Mesothelial cell of epicardium (in vitro differentiated cells): Measurements from ENCODE around the gene GADD45A. TPM values are rescaled to one million over a fixed set of nuclear protein-coding genes. Genes with fewer than 3 reads are reported as not detected.
A peak's percentile ranks its signal among the peaks of the same experiment; 100 is the strongest.

Source experiments
- DNase-seq, 2 experiments: peaks; one replicate each; pipeline ENCODE4 v3.0.0; 2021; ENCODE audit warnings: low spot score in 2 of 2; ENCODE audit not compliant: unreplicated experiment in 2 of 2
- H3K27ac Mint-ChIP-seq: 2 replicates; pipeline ENCODE4 v1.8.0; 2021; ENCODE audit warnings: mixed read lengths
- H3K27me3 Mint-ChIP-seq: 2 replicates; pipeline ENCODE4 v1.8.0; 2021; ENCODE audit warnings: low read depth, mixed read lengths
- H3K36me3 Mint-ChIP-seq: 2 replicates; pipeline ENCODE4 v1.8.0; 2021; ENCODE audit warnings: mixed read lengths
- H3K4me1 Mint-ChIP-seq: 2 replicates; pipeline ENCODE4 v1.8.0; 2021; ENCODE audit warnings: mixed read lengths
- H3K4me3 Mint-ChIP-seq: 2 replicates; pipeline ENCODE4 v1.8.0; 2021; ENCODE audit warnings: mild to moderate bottlenecking, moderate library complexity, mixed read lengths
- H3K9me3 Mint-ChIP-seq: 2 replicates; pipeline ENCODE4 v1.8.0; 2021; ENCODE audit warnings: mixed read lengths
- total RNA-seq: library from RNA; stranded (reverse); gene quantifications from 3 replicates; pipeline ENCODE4 v1.2.1, GENCODE V29; 2021
- TF ChIP-seq, protein P1 (sequence below): fragments of 200-600 bp; sonication (generic); IDR thresholded peaks from one replicate; pipeline ENCODE4 v1.5.0; 2021; ENCODE audit warnings: antibody characterized with exemption; ENCODE audit not compliant: unreplicated experiment

The GADD45A gene
- total RNA-seq, 1 donor from 2014 or later: 80.2 TPM

DNA sequence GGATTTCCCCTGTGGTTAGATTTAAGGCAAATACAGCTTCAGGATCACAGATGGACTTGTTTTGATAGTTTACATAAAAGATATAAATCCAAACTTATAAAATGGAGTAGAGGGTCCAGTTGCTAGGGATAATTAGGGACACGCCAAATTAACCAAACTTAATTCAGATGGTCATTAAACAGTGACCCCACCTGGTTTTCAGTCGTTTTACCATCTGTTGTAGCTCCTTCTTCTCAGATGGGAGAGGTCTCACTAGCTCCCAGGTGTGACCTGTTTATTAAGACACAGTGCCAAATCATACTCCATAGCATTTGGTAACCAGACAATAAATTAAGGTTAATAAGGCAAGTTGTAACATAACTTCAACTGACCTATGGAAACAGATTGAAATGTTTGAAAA lies 8.1 kb upstream of the GADD45A start:
- Mint-ChIP-seq H3K9me3 (peaks cover 4% of the 10 kb centered on the region), H3K27ac (no peak overlapping the region), H3K4me3 (no peak overlapping the region), H3K4me1 (peaks cover 35% of the 10 kb centered on the region), H3K36me3 (no peaks in the 10 kb centered on the region), H3K27me3 (no peaks in the 10 kb centered on the region)
- DNase-seq: no peak
- TF ChIP-seq, protein P1, sequence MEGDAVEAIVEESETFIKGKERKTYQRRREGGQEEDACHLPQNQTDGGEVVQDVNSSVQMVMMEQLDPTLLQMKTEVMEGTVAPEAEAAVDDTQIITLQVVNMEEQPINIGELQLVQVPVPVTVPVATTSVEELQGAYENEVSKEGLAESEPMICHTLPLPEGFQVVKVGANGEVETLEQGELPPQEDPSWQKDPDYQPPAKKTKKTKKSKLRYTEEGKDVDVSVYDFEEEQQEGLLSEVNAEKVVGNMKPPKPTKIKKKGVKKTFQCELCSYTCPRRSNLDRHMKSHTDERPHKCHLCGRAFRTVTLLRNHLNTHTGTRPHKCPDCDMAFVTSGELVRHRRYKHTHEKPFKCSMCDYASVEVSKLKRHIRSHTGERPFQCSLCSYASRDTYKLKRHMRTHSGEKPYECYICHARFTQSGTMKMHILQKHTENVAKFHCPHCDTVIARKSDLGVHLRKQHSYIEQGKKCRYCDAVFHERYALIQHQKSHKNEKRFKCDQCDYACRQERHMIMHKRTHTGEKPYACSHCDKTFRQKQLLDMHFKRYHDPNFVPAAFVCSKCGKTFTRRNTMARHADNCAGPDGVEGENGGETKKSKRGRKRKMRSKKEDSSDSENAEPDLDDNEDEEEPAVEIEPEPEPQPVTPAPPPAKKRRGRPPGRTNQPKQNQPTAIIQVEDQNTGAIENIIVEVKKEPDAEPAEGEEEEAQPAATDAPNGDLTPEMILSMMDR: no peak

DNA sequence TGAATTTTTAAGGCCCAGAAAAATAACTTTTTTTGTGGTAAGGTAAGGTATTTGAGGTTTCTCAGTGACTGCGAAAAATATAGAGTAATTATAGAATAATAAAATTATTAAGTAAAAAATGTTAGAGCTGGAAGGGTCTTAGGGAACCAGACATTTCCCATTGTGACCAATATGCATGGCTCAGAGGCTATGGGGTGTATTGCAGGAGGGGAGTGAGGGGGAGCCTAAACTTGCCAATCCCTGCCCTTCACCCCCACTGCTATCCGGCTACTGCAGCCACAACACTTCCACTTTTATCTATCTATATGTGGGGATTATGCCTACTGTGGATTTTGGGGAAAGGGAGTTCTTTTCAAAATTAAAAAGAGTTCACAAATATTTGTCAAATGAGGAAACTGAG lies 7.6 kb upstream of the GADD45A start:
- Mint-ChIP-seq H3K27ac (no peak overlapping the region), H3K36me3 (no peaks in the 10 kb centered on the region), H3K4me3 (no peak overlapping the region), H3K9me3 (no peaks in the 10 kb centered on the region), H3K27me3 (no peaks in the 10 kb centered on the region), H3K4me1 (peaks cover 37% of the 10 kb centered on the region)
- TF ChIP-seq, protein P1: no peak
- no peak for DNase-seq

DNA sequence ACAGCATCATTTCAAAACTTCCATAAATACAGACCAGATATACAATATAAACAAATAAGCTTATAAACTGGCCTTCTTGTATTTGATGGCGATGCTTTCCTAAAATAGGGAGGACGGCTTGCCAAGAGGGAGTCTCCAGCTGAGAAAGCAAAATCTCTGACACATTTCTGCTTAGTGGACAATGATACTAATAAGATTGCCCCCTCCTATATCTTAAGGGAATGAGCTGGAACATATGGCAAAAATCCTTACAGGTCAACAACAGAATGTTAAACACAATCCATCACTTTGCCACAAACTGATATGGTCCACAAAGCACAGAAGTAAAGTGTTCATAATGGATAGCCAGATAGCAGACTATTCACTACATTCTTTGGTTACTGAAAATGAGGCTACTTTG lies 7.1 kb upstream of the GADD45A start:
- Mint-ChIP-seq H3K4me1 (peaks cover 40% of the 10 kb centered on the region), H3K36me3 (no peaks in the 10 kb centered on the region), H3K9me3 (no peaks in the 10 kb centered on the region), H3K4me3 (no peak overlapping the region), H3K27me3 (no peaks in the 10 kb centered on the region), H3K27ac (no peak overlapping the region)
- DNase-seq: no peak
- TF ChIP-seq, protein P1: no peak

DNA sequence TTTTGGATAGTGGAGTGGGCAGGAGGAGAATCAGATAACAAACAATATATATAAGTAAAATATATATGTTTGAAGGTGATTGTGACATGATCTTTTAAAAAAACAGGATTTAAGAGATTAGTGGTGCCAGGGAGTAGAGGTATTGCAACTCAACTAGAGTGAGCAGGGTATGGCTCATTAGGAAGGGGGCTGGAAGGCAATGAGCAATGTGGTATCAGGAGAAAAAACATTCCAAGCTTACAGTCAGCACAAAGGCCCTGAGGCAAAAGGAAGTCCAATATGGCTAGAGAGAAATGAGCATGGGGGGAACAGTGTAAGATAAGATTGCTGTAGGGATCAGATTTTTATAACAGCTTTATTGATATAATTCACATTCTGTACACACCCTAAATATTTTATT lies 5.3 kb upstream of the GADD45A start:
- TF ChIP-seq, protein P1: no peak
- H3K9me3 Mint-ChIP-seq: no peaks in the 10 kb centered on the region
- no peaks in the 10 kb centered on the region for H3K36me3 Mint-ChIP-seq
- peaks cover 47% of the 10 kb centered on the region for H3K4me1 Mint-ChIP-seq
- H3K27me3 Mint-ChIP-seq: no peaks in the 10 kb centered on the region
- H3K27ac Mint-ChIP-seq: no peak overlapping the region
- no peak overlapping the region for H3K4me3 Mint-ChIP-seq
- DNase-seq: no peak

DNA sequence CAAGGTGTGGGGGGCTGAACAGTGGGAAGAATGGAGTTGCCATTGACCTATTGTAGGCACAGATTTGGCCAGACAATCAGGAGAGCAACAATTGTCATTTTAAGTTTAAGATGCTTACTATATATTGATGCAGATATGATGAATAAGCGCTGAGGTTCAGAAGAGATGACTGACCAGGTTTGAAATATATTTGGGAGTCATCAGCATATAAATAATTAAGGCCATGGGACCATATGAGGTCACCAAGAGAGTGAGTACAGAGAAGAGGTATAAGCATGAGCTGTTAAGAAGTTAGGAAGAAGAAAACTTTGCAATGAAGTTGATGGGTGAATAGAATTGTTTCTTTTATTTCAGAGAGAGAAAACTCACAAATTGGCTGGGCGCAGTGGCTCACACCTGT lies 4.5 kb upstream of the GADD45A start:
- H3K9me3 Mint-ChIP-seq: no peaks in the 10 kb centered on the region
- peaks cover 44% of the 10 kb centered on the region for H3K4me1 Mint-ChIP-seq
- TF ChIP-seq, protein P1: no peak
- H3K36me3 Mint-ChIP-seq: no peaks in the 10 kb centered on the region
- H3K27ac Mint-ChIP-seq: no peak overlapping the region
- no peaks in the 10 kb centered on the region for H3K27me3 Mint-ChIP-seq
- no peak for DNase-seq
- H3K4me3 Mint-ChIP-seq: no peak overlapping the region

DNA sequence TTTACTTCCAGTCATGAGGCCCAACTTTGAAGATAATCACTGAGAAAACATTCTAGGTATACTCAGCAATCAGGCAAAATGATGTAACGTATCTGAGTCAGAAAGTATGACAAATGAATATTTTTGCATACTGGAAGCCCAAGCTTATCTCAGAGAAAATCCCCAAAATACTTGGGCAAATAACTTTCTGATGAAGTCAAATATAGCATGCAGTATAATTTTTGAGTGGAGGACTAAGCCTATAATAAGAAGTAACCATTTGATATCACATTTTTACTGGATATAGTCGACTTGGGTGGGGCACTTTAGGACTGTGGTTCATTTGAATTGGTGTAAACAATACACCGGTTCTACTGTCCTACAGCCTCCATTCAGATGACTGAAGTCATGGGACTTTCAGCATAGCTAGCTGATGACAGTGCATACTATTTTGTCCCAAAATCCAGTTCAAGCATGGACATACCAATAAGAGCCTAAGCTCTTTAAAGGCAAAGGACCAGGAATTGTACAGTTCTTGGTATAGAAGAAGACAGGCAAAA lies 2.3 kb upstream of the GADD45A start:
- H3K36me3 Mint-ChIP-seq: peaks cover 1% of the 10 kb centered on the region
- TF ChIP-seq, protein P1: no peak
- no peaks in the 10 kb centered on the region for H3K9me3 Mint-ChIP-seq
- DNase-seq: no peak
- H3K4me3 Mint-ChIP-seq: no peak overlapping the region
- H3K27ac Mint-ChIP-seq: peak overlapping the region; percentile 40
- H3K27me3 Mint-ChIP-seq: no peaks in the 10 kb centered on the region
- H3K4me1 Mint-ChIP-seq: peaks cover 44% of the 10 kb centered on the region
